Panc1 (cell line): ENCODE measurements around the gene ANO6. TPM values are rescaled to one million over a fixed set of nuclear protein-coding genes. Genes with fewer than 3 reads are reported as not detected.

Experiments used
- ATAC-seq: fragments of 200-7000 bp; cut with Tn5 transposase; 2 replicates; pipeline ENCODE4 v1.9.1; 2020; ENCODE audit warnings: mild to moderate bottlenecking, moderate library complexity
- BruUV-seq: library from RNA; stranded (reverse); fragments of 400-500 nt; replicated peaks from 2 replicates; lab custom pipeline; 2021; lab: Mats Ljungman, UMichigan
- CTCF ChIA-PET: fragments of 300-600 bp; sonication (Branson Sonifier 250); formaldehyde crosslinking; loops from one replicate; lab custom pipeline; 2022; ENCODE audit warnings: antibody characterized with exemption; lab: Charles Lee
- POLR2A ChIA-PET: fragments of 300-600 bp; sonication (Branson Sonifier 250); formaldehyde crosslinking; loops from one replicate; lab custom pipeline; 2022; ENCODE audit warnings: antibody characterized with exemption; lab: Charles Lee
- DNase-seq: peaks from one replicate; pipeline ENCODE4 v3.0.0-alpha.2; 2010; ENCODE audit warnings: low read depth, low spot score
- H3K27ac ChIP-seq: 2 replicates; pipeline ENCODE4 v1.5.1; 2011; ENCODE audit warnings: mild to moderate bottlenecking, low read length, inconsistent platforms
- H3K27me3 ChIP-seq: fragments of 200-500 bp; sonication (Bioruptor generic); 2 replicates; pipeline ENCODE4 v1.6.0; 2014; ENCODE audit warnings: low read length, inconsistent platforms; ENCODE audit not compliant: control insufficient read depth, insufficient read depth
- H3K36me3 ChIP-seq: fragments of 200-500 bp; sonication (Bioruptor generic); 2 replicates; pipeline ENCODE4 v1.5.1; 2014; ENCODE audit warnings: inconsistent platforms, mild to moderate bottlenecking, low read length, moderate library complexity; ENCODE audit not compliant: control insufficient read depth, insufficient read depth
- H3K4me1 ChIP-seq: 2 replicates; pipeline ENCODE4 v1.5.1; 2011; ENCODE audit warnings: inconsistent platforms, mild to moderate bottlenecking, low read length, moderate library complexity; ENCODE audit not compliant: control insufficient read depth, insufficient read depth
- H3K4me3 ChIP-seq, 2 experiments: 2 replicates each; pipeline ENCODE4 v1.5.1; 2011 to 2012; ENCODE audit warnings: low read depth in 2 of 2, low read length in 2 of 2, mild to moderate bottlenecking in 2 of 2, inconsistent platforms in 1 of 2, moderate library complexity in 1 of 2
- H3K9me3 ChIP-seq: fragments of 200-500 bp; sonication (Bioruptor generic); 2 replicates; pipeline ENCODE4 v1.5.1; 2014; ENCODE audit warnings: low read depth, mild to moderate bottlenecking, inconsistent platforms, low read length, moderate library complexity; ENCODE audit not compliant: control insufficient read depth, insufficient read depth
- POLR2AphosphoS5 ChIP-seq: IDR thresholded peaks from 2 replicates; pipeline ENCODE4 v1.6.1; 2012; ENCODE audit warnings: mild to moderate bottlenecking, low read depth, low read length, moderate library complexity
- SIN3A ChIP-seq: IDR thresholded peaks from 2 replicates; pipeline ENCODE4 v1.6.1; 2012; ENCODE audit warnings: low read depth, mild to moderate bottlenecking, low read length, moderate library complexity, borderline replicate concordance; ENCODE audit not compliant: insufficient read depth
- TCF7L2 ChIP-seq: IDR thresholded peaks from 2 replicates; pipeline ENCODE4 v1.6.1; 2011; ENCODE audit warnings: mild to moderate bottlenecking, low read depth, low read length, inconsistent platforms
- in situ Hi-C: cut with HindIII; loops from 2 replicates; pipeline ENCODE4 v1.10.0; 2016; ENCODE audit warnings: low sequenced_read_pairs, low pct_unique_long_range_greater_than_20kb
- intact Hi-C: fragments of 100-400 bp; cut with micrococcal nuclease; formaldehyde crosslinking; loops from one replicate; pipeline ENCODE4 v1.10.0; 2022; ENCODE audit not compliant: unreplicated experiment
- total RNA-seq: library from RNA; stranded (reverse); gene quantifications from one replicate; pipeline ENCODE4 v1.2.1, GENCODE V29; 2021; ENCODE audit not compliant: unreplicated experiment
- TF ChIP-seq, protein P1 (sequence below), 2 experiments: IDR thresholded peaks; 2 replicates each; pipeline ENCODE4 v1.6.1; 2011 to 2012; ENCODE audit warnings: low read depth in 2 of 2, control low read depth in 1 of 2, low read length in 1 of 2, mild to moderate bottlenecking in 1 of 2, moderate library complexity in 1 of 2; ENCODE audit not compliant: insufficient read depth in 1 of 2
- TF ChIP-seq, protein P2 (sequence below): fragments of 450-650 bp; IDR thresholded peaks from 2 replicates; pipeline ENCODE4 v1.5.1; 2017; ENCODE audit warnings: mild to moderate bottlenecking

Gene ANO6
- total RNA-seq, 1 experiment from 2014 or later: 120 TPM

DNA sequence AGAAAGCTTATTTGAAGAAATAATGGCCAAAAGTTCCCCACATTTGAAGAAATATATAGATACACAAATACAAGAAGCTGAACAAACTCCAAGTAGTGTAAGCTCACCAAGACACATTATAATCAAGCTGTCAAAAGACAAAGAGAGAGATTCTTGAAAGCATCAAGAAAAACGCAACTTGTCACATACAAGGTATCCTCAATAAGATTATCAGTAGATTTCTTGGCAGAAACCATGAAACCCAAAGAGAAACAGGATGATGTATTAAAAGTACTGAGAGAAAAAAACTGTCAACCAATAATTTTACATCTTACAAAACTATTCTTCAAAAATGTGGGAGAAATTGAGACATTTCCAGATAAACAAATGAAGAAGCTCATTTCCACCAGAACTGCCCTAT, 263.0 kb downstream of the ANO6 start:
- TF ChIP-seq, protein P1, sequence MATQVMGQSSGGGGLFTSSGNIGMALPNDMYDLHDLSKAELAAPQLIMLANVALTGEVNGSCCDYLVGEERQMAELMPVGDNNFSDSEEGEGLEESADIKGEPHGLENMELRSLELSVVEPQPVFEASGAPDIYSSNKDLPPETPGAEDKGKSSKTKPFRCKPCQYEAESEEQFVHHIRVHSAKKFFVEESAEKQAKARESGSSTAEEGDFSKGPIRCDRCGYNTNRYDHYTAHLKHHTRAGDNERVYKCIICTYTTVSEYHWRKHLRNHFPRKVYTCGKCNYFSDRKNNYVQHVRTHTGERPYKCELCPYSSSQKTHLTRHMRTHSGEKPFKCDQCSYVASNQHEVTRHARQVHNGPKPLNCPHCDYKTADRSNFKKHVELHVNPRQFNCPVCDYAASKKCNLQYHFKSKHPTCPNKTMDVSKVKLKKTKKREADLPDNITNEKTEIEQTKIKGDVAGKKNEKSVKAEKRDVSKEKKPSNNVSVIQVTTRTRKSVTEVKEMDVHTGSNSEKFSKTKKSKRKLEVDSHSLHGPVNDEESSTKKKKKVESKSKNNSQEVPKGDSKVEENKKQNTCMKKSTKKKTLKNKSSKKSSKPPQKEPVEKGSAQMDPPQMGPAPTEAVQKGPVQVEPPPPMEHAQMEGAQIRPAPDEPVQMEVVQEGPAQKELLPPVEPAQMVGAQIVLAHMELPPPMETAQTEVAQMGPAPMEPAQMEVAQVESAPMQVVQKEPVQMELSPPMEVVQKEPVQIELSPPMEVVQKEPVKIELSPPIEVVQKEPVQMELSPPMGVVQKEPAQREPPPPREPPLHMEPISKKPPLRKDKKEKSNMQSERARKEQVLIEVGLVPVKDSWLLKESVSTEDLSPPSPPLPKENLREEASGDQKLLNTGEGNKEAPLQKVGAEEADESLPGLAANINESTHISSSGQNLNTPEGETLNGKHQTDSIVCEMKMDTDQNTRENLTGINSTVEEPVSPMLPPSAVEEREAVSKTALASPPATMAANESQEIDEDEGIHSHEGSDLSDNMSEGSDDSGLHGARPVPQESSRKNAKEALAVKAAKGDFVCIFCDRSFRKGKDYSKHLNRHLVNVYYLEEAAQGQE (IDR thresholded peaks at IDR 0.05; ENCODE audit: insufficient read depth in 1 of 2, low read depth in 2 of 2, low read length in 1 of 2): no peak
- TF ChIP-seq SIN3A (no peak), POLR2AphosphoS5 (no peak), TCF7L2 (no peak)
- TF ChIP-seq, protein P2, sequence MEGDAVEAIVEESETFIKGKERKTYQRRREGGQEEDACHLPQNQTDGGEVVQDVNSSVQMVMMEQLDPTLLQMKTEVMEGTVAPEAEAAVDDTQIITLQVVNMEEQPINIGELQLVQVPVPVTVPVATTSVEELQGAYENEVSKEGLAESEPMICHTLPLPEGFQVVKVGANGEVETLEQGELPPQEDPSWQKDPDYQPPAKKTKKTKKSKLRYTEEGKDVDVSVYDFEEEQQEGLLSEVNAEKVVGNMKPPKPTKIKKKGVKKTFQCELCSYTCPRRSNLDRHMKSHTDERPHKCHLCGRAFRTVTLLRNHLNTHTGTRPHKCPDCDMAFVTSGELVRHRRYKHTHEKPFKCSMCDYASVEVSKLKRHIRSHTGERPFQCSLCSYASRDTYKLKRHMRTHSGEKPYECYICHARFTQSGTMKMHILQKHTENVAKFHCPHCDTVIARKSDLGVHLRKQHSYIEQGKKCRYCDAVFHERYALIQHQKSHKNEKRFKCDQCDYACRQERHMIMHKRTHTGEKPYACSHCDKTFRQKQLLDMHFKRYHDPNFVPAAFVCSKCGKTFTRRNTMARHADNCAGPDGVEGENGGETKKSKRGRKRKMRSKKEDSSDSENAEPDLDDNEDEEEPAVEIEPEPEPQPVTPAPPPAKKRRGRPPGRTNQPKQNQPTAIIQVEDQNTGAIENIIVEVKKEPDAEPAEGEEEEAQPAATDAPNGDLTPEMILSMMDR: no peak
- Histone ChIP-seq H3K27ac (no peak overlapping the region), H3K27me3 (peaks cover 3% of the 10 kb centered on the region; the same call in 1 of the 2 replicates), H3K4me3 (no peak overlapping the region), H3K9me3 (0 out of 2 replicates have a peak, but pooled peaks cover 4% of the 10 kb centered on the region), H3K36me3 (no peaks in the 10 kb centered on the region), H3K4me1 (no peaks in the 10 kb centered on the region)
- no TSS peak for BruUV-seq
- no peak for ATAC-seq
- ChIA-PET POLR2A (no interaction called here), CTCF (no interaction called here)
- in situ Hi-C loops (no loop called here), intact Hi-C loops (no loop called here)
- no peak for DNase-seq

DNA sequence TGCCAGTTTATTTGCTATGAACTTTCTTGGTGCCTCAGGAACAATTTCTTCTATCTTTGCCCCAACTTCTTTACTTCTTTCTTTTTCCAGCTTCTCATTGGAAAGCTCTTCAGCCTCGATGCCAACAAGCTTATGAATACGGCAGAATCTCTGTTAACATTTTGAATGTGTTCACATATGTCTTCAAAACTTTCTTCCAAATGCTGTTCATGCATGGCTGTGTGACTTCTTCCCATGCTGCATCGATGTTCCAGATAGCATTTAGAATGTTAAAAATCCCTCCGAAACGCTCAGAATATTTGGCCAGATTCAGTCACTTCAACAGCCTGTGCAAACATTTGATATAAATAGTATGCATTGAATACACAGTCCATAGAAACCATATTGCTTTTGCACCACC, 265.9 kb downstream of the ANO6 start:
- H3K27ac ChIP-seq: no peak overlapping the region
- peaks cover 3% of the 10 kb centered on the region; the same call in 1 of the 2 replicates for H3K27me3 ChIP-seq
- ATAC-seq: no peak
- TF ChIP-seq, protein P2: no peak
- TF ChIP-seq SIN3A (no peak), TCF7L2 (no peak), POLR2AphosphoS5 (no peak)
- TF ChIP-seq, protein P1 (IDR thresholded peaks at IDR 0.05; ENCODE audit: insufficient read depth in 1 of 2, low read depth in 2 of 2, low read length in 1 of 2): no peak
- no peaks in the 10 kb centered on the region for H3K4me1 ChIP-seq
- H3K36me3 ChIP-seq: no peaks in the 10 kb centered on the region
- POLR2A ChIA-PET: no interaction called here
- DNase-seq: no peak
- BruUV-seq: no TSS peak
- H3K4me3 ChIP-seq: no peak overlapping the region
- CTCF ChIA-PET: no interaction called here
- H3K9me3 ChIP-seq: 0 out of 2 replicates have a peak, but pooled peaks cover 4% of the 10 kb centered on the region
- in situ Hi-C loops (no loop called here), intact Hi-C loops (no loop called here)
